Stimulated activated CD8-positive, alpha-beta memory T cell treated with anti-CD3 and anti-CD28 coated beads, Interleukin-2, amount 100 ng/mL, for 48 hours (primary cell): ENCODE results near the gene BORCS8.
A peak's percentile ranks its signal among the peaks of the same experiment; 100 is the strongest.
"Not testable (repeated sequence)": the region's sequence is repeated elsewhere in the genome, so short reads cannot be mapped to it uniquely, and the experiment has no call there.

ENCODE experiments used
- DNase-seq, 2 donors: peaks; one replicate each; pipeline ENCODE4 v3.0.0-alpha.2; 2020; ENCODE audit warnings: low read depth in 2 of 2

The BORCS8 gene

DNA sequence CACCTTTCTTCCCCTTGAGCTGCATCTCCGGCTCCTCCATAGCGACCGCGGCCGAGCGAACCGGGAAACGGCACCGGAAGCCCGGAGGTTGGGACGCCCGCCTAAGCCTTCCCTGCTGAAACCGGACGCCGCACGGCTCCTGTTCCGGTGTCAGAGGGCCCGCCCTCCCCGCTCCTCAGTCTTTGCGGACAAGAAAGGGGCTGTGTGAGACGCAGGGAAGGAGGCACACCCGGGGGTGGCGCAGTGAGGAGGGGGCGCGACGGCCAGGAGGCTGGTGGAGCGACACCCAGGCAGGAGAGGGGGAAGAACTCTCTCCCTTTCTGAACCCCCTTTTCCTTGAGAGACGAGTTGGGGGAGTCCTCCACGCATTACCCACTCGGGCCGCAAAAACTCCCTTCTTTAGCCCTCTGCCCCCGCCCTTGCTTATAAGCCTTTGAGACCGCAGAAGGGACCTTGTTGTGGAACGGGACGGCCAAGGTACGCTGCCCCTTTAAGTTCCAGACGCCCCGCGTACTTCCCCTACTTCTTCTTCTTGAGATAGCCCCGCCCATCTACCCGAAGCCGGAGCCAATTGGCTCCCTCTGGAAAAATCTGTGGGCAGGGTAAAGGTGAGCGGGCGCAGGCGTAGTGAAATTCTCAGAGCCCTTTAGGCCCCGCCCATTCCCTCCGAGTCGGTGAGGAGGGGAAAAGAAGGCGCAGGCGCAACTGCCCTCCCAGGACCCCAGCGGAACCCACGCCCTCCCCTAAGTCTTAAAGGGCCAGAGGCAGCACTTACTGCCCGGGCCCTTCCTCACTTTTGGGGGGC, at the start of gene BORCS8, which contains the start of gene RFXANK:
Gene BORCS8, minus strand, starts transcription at position 75 of the 805 bp plus-strand sequence. Its CDS starts 35 bp downstream, at position 40.
Gene RFXANK, plus strand, starts transcription at position 181 of the 805 bp plus-strand sequence. CDS start 1,689 bp downstream, outside the sequence.
- DNase-seq: peak; percentile 96 to 98

DNA sequence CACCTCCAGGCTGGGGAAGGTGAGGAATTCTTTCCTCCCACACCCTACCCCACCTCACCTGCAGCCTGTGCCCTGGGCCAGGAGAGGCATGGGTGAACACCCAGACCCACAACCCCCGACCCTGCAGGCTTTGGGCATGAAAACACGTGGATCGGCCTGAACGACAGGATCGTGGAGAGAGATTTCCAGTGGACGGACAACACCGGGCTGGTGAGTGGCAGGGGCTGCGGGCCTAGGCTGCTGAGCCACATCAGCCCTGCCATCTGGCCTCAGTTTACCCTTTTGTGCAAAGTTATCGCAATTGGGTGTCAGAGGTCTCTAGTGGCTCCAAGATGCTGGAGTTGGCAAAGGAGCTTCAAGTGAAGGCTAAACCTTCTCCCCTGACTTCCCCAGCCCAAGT, 48.5 kb upstream of the BORCS8 start:
- DNase-seq: no peak

DNA sequence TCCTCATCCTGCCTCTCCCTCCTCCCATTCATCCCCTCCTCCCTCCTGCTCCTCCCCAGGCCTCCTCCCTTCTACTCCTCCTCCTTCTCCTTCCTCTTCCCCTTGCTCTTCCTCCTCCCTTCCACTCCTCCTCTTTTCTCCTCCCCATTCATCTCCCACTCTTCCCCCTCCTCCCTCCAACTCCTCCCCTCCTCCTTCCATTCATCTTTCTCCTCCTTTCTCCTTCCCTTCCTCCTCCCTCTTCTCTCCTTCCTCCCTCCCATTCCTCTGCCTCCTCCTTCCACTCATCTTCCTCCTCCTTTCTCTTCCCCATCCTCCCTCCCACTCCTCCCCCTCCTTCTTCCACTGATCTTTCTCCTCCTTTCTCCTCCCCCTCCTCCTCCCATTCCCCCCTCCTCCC, 47.7 kb upstream of the BORCS8 start:
- no peak for DNase-seq

DNA sequence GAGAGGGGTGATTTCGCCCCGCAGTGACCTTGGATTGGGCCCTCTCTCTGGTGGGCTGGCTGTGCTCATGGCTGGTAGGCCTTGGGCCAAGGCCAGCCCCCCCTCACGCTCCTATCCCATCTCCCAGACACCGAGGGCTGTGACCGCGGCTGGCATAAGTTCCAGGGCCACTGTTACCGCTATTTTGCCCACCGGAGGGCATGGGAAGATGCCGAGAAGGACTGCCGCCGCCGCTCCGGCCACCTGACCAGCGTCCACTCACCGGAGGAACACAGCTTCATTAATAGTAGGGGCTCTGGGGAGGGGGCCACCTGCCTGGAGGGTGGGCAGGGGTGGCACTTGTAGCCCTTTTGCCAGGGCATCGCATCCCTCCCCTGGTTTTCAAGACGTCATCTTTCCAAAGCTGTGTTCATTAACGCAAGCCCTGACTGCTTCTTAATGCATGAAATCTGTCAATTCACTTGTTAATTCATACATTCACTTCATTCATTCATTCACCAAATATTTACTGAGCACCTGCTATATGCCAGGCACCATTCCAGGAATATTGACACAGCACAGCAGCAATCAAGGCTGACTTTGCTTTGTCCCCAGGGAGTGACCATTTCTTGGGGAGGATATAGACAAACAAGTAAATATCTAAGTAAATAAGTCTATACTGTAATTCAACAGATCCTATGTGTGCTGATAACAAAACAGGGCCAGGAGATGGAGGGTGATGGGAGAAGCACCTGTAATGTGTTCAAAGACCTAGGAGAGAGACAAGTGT, 46.4 kb upstream of the BORCS8 start:
- no peak for DNase-seq

DNA sequence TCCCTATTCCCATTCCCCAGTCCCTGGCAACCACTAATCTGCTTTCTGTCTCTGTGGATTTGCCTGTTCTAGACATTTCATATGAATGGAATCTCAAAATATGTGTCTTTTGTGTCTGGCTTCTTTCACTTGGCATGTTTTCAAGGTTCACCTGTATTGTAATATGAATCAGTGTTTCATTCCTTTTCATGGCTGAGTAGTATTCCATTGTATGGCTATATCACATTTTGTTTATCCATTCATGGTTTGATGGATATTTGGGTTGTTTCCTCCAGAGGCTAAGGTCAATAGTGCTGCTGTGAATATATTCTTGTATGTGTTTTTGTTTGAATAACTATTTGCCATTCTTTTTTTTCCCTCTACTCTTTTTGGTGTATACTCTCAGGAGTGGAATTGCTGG, 44.2 kb upstream of the BORCS8 start:
- DNase-seq: no peak

DNA sequence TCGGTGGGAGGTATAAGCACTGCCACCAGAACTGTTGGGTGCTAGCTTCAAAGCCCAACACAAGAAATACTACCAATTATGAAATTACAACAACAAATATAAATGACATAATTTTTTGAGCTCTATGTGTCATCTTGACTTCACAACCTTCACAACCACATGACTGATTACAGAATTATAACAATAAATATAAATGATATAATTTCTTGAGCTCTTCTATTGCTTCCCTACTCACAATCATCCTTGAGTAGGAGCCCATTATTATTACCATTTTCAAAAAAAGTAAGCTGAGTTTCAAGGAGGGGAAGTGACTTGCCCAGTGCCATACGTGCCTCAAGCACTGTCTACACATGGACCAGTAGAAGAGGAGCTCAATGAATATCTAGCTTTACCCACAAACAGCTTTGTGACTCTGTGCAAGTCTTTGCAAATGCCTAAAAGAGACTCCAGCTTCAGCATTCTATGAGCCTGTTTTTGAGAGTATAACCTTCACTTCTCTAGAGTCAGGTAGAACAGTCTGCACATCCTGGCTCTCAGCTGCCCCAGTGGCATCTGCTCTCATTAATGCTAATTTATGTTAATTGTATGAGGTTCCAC, 42.4 kb upstream of the BORCS8 start:
- DNase-seq: no peak

DNA sequence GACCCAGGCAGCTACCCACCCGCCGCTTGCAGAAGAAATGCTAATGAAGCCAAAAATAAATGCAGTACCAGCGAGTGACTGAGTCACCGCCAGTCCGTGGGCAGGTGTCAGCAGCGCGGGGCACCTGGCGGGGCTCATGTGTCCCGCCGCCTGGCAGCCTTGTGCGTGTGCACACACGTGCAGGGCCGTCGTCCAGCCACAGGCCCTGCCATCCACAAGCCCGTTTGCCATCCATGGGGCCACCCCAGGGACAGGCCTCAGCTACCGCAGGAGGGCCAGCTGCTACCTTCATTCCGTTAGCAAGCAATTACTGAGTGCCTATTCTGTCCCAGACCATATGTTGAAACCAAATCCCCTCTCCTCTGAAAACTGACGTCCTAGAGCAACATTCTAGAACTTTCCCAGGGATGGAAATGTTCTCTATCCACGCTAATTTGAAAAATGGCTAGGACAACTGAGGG, 40.3 kb upstream of the BORCS8 start:
- DNase-seq: no peak

DNA sequence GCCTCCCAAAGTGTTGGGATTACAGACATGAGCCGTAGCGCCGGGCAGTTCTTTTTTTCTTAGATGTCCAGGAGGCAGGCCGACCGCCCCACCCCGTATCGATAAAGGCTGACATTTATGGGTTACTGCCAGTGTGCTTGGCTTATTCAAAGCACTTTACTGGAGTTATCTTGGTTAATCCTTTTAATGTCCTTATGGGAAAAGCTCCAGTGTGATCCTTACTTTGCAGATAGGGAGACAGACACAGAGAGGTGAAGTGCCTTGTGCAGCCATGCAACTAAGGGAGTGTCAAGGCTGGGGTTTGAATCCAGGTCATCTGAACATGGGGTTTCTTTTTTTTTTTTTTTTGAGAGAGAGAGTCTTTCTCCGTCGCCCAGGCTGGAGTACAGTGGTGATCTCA, 39.0 kb upstream of the BORCS8 start:
- no peak for DNase-seq

DNA sequence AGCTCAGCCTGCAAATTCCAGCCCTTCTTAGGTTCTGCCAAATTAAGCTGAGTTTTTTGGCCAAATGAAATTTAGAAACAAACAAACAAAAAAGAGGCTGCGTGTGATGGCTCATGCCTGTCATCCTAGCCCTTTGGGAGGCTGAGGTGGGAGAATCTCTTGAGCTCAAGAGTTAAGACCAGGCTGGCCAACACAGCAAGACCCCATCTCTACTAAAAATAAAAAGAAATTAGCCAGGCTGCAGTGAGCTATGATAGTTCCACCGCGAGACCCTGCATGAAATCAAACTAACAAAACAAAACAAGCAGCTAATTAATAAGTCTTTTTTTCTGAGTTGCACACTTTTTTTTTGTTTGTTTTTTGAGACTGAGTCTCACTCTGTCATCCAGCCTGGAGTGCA, 37.7 kb upstream of the BORCS8 start:
- DNase-seq: no peak

DNA sequence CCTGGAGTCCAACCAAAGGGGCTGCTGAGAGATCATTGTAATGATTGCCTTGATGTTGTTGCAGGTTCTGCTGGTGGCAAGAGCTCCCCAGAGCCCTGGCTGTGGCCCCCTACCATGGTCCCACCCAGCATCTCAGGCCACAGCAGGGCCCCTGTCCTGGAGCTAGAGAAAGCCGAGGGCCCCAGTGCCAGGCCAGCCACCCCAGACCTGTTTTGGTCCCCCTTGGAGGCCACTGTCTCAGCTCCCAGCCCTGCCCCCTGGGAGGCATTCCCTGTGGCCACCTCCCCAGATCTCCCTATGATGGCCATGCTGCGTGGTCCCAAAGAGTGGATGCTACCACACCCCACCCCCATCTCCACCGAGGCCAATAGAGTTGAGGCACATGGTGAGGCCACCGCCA, 35.3 kb upstream of the BORCS8 start:
- no peak for DNase-seq

DNA sequence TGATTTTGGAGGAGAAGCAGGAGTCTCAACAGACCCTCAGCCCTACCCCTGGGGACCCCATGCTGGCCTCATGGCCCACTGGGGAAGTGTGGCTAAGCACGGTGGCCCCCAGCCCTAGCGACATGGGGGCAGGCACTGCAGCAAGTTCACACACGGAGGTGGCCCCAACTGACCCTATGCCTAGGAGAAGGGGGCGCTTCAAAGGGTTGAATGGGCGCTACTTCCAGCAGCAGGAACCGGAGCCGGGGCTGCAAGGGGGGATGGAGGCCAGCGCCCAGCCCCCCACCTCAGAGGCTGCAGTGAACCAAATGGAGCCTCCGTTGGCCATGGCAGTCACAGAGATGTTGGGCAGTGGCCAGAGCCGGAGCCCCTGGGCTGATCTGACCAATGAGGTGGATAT, 34.7 kb upstream of the BORCS8 start:
- no peak for DNase-seq

DNA sequence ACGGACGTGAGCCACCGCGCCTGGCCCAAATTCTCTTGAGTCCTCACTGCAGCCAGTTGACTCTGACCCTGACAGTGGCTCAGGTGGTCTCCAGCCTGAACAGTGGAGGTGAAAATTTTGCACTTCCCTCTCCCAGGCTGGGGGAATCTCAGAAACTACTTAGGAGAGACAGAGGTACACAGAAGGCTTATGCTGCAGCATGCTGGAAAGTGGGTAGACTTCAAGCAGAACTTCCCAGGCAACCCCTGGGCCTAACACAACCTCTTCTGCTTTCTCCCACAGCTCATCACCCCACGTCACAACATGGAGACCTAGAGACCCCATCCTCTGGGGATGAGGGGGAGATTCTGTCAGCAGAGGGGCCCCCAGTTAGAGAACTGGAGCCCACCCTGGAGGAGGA, 34.3 kb upstream of the BORCS8 start:
- DNase-seq: no peak

DNA sequence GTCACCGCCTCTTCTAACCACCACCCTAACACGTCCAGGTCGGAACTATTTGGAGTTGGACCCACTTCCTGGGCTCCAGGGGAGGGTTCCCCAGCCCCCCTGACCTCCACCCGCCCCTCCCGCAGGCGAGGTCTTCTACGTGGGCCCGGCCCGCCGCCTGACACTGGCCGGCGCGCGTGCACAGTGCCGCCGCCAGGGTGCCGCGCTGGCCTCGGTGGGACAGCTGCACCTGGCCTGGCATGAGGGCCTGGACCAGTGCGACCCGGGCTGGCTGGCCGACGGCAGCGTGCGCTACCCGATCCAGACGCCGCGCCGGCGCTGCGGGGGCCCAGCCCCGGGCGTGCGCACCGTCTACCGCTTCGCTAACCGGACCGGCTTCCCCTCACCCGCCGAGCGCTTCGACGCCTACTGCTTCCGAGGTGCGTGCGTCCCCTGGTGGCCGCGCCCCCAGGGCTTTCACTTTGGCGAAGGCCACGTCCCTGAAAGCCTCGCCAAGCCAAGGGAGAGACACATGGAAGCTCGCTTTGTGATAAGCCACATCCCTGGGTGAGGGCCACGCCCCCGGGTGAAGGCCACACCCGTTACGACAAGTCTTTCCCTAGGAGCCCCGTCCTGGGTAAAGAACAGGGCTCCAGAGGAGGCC, 33.0 kb upstream of the BORCS8 start:
- peak; percentile 57 to 59 for DNase-seq

DNA sequence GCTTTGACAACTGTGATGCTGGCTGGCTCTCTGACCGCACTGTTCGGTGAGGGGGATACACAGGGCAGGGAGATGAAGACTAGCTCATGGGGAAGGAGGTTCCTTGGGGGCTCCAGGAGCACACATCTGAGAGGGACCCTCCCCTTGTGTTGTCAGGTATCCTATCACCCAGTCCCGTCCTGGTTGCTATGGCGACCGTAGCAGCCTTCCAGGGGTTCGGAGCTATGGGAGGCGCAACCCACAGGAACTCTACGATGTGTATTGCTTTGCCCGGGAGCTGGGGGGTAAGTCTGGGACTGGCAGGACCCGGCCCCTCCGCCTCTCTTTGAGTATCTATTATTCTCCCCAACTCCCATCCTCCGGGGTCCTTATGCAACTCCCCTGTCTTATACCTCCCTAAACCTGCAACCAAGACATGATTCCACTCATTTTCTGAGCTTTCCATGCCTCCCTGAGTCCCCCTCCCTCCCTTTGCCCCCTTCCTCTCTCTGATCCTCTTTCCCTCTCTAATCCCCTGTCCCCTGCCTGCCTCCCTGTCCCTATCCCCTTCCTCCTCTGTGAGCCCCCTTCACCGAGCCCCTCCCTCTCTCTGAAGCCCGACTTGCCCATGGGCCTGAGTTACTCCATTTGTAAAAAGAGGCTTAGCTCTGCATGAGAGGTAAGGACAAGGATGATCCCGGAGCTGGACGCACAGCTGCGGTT, 32.3 kb upstream of the BORCS8 start:
- no peak for DNase-seq

DNA sequence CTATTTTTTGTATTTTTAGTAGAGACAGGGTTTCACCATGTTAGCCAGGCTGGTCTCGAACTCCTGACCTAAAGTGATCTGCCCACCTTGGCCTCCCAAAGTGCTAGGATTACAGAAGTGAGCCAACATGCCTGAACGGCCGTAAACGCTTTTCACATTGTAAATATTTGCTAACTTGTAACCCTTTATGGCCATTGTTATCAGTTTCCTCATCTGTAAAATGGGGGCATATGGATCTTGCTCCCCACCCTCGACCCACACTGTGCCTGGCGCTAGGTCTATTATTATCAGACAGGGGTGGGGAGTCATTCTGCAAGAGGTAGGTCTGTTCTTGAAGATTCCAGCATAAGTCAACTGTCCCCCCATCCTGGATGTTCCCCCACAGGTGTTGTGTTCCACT, 31.7 kb upstream of the BORCS8 start:
- DNase-seq: no peak

DNA sequence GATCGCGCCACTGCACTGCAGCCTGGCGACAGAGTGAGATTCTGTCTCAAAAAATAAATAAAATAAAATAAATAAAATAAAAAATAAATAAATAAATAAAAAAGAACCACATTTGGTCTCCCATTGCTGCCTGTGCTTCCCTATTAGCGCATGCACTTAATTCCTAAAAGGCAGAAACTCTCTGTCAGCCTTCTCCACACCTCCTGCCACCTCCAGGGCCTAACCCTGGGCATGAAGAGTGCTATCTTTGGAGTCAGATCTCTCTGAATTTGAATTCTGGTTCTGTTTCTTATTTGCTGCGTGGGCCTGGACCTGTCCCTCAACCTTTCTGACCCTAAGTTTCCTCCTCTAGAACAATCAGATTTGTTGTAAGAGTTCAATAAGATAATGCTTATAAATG, 31.1 kb upstream of the BORCS8 start:
- DNase-seq: no peak

DNA sequence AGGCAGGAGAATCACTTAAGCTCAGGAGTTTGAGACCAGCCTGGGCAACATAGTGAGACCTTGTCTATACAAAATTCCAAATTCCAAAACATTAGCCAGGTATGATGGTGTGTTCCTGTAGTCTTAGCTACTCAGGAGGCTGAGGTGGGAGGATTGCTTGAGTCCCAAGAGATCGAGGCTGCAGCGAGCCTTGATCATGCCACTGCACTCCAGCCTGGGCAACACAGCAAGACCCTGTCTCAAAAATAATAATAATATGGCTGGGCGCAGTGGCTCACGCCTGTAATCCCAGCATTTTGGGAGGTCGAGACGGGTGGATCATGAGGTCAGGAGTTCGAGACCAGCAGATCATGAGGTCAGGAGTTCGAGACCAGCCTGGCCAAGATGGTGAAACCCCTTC, 29.0 kb upstream of the BORCS8 start:
- not testable (repeated sequence) for DNase-seq

DNA sequence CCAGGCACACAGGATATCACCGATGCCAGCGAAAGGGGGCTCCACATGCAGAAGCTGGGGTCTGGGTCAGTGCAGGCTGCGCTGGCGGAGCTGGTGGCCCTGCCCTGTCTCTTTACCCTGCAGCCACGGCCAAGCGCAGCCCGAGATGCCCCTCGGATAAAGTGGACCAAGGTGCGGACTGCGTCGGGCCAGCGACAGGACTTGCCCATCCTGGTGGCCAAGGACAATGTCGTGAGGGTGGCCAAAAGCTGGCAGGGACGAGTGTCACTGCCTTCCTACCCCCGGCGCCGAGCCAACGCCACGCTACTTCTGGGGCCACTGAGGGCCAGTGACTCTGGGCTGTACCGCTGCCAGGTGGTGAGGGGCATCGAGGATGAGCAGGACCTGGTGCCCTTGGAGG, 27.0 kb upstream of the BORCS8 start:
- DNase-seq: no peak

DNA sequence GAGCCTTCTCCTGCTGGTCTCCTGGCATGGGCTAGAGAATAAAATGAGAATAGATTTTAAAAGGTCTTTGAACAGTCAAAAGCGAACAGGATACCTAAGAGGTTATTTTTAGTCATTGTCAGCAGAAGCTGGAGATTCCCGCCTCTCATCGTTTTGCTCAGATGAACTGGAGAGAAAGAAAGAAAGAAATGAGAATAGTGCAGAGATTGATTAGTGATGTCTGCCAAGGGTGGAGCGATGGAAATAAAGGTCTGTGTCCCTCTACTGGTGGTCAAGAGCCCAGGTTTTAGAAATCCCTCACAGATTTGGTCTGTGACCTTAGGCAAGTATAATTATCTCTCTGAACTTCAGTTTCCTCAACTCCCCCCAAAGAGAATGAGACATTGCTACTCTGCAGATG, 25.1 kb upstream of the BORCS8 start:
- DNase-seq: no peak

DNA sequence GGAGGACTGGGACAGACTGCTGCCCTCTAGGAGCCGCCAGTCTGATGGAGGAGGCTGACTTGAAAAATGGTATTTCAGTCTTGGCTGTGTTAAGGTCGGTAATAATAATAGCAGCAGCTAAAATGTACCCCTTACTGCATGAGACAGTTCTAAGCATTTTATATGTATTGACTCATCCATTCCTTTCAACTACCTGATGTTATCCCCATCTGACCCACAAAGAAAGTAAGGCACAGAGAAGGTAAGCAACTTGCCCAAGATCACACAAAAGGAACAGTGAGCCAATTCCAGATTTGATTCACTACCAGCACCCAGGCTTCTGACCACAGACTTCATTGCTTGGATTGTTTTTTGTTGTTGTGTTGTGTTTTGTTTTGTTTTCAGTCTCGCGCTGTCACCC, 23.8 kb upstream of the BORCS8 start:
- DNase-seq: no peak

DNA sequence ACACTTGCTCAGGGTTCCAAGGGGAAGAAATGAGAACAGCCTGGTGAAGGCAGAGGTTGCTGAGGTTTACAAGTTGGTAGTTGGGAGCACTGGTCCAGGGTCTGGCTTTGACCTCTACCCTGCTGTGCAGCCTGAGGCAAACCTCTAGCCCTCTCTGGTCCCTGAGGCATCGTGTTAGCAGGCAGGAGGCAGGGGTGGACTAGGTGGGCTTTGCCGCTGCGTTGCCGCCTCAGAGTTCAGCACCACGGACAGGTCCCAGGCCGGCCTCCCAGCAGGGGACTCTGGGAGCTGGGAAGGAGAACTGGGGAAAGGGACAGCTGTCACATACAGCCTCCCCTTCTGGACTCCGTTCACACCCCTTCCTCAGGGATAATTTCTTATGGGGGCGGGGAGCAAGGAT, 22.9 kb upstream of the BORCS8 start:
- no peak for DNase-seq

DNA sequence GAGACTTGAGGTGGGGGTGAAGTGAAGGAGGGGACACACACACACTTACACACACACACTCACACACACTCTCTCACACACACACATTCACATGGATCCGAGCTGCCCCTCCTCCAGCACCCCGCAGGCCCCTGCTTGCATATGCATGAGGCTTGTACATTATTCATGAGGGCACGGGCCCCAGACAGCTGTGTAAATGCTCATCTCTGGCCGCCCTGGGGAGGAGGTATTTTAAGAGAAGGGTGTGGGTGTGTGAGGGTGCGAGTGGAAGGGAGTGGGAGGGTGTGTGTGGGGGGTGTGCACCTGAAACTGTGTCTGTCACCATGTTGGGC, 22.2 kb upstream of the BORCS8 start:
- DNase-seq: no peak
